ENCODE measurements around the gene OR10G4.

Gene OR10G4

DNA sequence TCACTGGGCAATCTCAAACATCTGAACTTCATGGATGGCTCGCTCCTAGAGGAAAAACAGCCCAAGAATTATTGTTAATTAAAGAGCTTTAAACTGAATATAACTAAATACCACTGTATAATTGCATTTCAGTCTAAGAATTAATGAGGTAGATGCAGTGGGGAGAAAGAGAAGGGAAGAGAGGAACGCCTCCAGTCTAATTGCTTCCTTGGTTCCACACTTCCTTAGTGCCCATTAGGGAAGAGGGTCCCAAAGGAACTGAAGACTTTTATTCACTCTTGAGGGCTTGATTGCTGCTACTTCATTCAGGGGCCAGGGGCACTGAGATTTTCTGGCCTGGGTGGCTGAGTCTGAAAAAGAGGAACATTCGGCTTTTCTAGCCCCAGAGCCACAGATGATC is 40.2 kb downstream of the OR10G4 start:
- H3K27ac Mint-ChIP-seq (ENCODE audit: low read depth) = no peak overlapping the region
- no peaks in the 10 kb centered on the region for H3K4me1 Mint-ChIP-seq
- H3K27me3 Mint-ChIP-seq = no peaks in the 10 kb centered on the region
- no peaks in the 10 kb centered on the region for H3K9me3 Mint-ChIP-seq
- ATAC-seq (replicated peaks; ENCODE audit: extremely low read depth, poor library complexity, severe bottlenecking) (no peak), DNase-seq (ENCODE audit: low spot score in 2 of 2) (no peak)
- H3K4me3 Mint-ChIP-seq = no peak overlapping the region
- H3K36me3 Mint-ChIP-seq (ENCODE audit: insufficient read depth) = peaks cover 2% of the 10 kb centered on the region

All from central memory CD8-positive, alpha-beta T cell (primary cell).